HG03097 (cell line): Measurements from ENCODE around the gene KLHDC2.
"Not testable (repeated sequence)": the region's sequence is repeated elsewhere in the genome, so short reads cannot be mapped to it uniquely, and the experiment has no call there.

Experiments used
- ATAC-seq: cut with Tn5 transposase; IDR thresholded peaks from one replicate; pipeline ENCODE4 v1.9.1; 2021; ENCODE audit not compliant: unreplicated experiment, low FRiP score

KLHDC2 gene

GRCh38 chr14:49767571-49768300, at the start of gene KLHDC2:
TSS of gene KLHDC2 (plus strand) at chr14:49768153. CDS start at chr14:49768469, 316 bp downstream.
- peak; percentile 90 for ATAC-seq

GRCh38 chr14:49720744-49721143, 47.2 kb upstream of the KLHDC2 start:
- no peak for ATAC-seq

- not testable (repeated sequence) for ATAC-seq
Measured at GRCh38 chr14:49721733-49722435, 46.1 kb upstream of the KLHDC2 start.

GRCh38 chr14:49727171-49727570, 40.8 kb upstream of the KLHDC2 start:
- no peak for ATAC-seq

- ATAC-seq = no peak
Measured at GRCh38 chr14:49732896-49733295, 35.1 kb upstream of the KLHDC2 start.

GRCh38 chr14:49733836-49734235, 34.1 kb upstream of the KLHDC2 start:
- no peak for ATAC-seq

- not testable (repeated sequence) for ATAC-seq
Measured at GRCh38 chr14:49735669-49736068, 32.3 kb upstream of the KLHDC2 start.

GRCh38 chr14:49745191-49745590, 22.8 kb upstream of the KLHDC2 start:
- ATAC-seq = no peak

- not testable (repeated sequence) for ATAC-seq
Measured at GRCh38 chr14:49746476-49746875, 21.5 kb upstream of the KLHDC2 start.

- no peak for ATAC-seq
Measured at GRCh38 chr14:49754570-49755097, 13.3 kb upstream of the KLHDC2 start.

- no peak for ATAC-seq
Measured at GRCh38 chr14:49755378-49755777, 12.6 kb upstream of the KLHDC2 start.

GRCh38 chr14:49761839-49762551, 6.0 kb upstream of the KLHDC2 start:
- ATAC-seq = no peak

GRCh38 chr14:49766839-49767238, 1.1 kb upstream of the KLHDC2 start:
- ATAC-seq = no peak

- ATAC-seq = no peak
Measured at GRCh38 chr14:49767270-49767570, 733 bp upstream of the KLHDC2 start.

GRCh38 chr14:49768301-49769121, 558 bp downstream of the KLHDC2 start:
- ATAC-seq = peak; percentile 28

- ATAC-seq = no peak
Measured at GRCh38 chr14:49769171-49769570, 1.2 kb downstream of the KLHDC2 start.

GRCh38 chr14:49769581-49770211, 1.7 kb downstream of the KLHDC2 start:
- no peak for ATAC-seq

- ATAC-seq = no peak
Measured at GRCh38 chr14:49770212-49770817, 2.4 kb downstream of the KLHDC2 start.

- not testable (repeated sequence) for ATAC-seq
Measured at GRCh38 chr14:49771691-49772090, 3.7 kb downstream of the KLHDC2 start.

- no peak for ATAC-seq
Measured at GRCh38 chr14:49774106-49774505, 6.2 kb downstream of the KLHDC2 start.
